HG03108 (cell line): ENCODE data around the gene SCFD1.
"Not testable (repeated sequence)": the region's sequence is repeated elsewhere in the genome, so short reads cannot be mapped to it uniquely, and the experiment has no call there.

Source experiments
- ATAC-seq: cut with Tn5 transposase; IDR thresholded peaks from one replicate; pipeline ENCODE4 v1.9.1; 2021; ENCODE audit warnings: moderate library complexity; ENCODE audit not compliant: unreplicated experiment

The SCFD1 gene

GRCh38 chr14:30658645-30659044 lies 36.5 kb downstream of the SCFD1 start:
- ATAC-seq, result no peak

DNA sequence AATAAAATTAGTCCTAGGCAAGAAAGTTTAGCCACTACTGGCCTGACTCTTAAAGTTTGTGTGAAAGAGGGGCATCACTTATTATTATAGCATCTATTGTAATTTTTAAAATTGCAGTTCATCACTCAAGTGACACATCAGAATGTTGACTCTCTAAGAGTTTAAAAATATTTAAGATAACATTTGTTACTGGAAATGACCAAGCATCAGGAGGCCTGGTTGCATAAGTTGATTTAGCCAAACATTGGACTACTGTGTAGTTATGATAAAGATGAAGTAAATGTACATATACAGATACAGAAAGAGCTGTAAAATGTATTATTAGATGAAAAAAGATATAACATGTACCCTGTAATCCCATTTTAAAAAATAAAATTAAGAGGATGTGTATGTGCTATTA lies 47.5 kb downstream of the SCFD1 start:
- ATAC-seq, result no peak

DNA sequence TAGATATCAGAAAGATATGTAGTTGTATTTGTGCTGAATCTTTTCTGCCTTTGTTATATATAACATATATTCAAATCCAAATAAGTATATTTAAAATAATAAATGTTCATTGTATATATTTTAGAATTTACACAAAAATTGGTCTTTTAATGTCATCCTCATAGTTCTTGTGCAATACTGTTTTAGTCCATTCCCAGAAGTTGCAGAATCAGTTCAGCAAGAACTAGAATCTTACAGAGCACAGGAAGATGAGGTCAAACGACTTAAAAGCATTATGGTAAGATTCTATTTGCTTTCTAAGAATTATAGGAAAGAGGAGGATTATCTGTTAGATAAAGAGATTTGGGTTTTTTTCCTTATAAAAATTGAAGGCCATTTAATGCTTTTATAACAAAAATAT lies 51.0 kb downstream of the SCFD1 start:
- ATAC-seq, result no peak

- no peak for ATAC-seq
Measured at GRCh38 chr14:30678926-30679431, 56.9 kb downstream of the SCFD1 start.

- ATAC-seq, result no peak
Measured at GRCh38 chr14:30680036-30680435, 57.9 kb downstream of the SCFD1 start.

DNA sequence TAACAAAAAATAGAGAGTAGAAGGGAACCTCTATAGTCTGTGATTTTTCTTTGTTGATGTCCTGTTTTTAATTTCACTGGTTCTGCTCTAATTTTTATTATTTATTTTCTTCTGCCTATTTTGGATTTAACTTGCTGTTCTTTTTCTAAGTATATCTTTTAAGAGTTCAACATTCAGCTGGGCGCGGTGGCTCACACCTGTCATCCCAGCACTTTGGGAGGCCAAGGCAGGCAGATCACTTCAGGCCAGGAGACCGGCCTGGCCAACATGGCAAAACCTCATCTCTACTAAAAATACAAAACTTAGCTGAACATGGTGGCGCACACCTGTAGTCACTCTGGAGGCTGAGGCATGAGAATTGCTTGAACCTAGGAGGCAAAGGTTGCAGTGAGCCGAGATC lies 58.7 kb downstream of the SCFD1 start:
- ATAC-seq, result not testable (repeated sequence)

GRCh38 chr14:30681752-30682355 lies 59.7 kb downstream of the SCFD1 start:
- ATAC-seq, result no peak

- not testable (repeated sequence) for ATAC-seq
Measured at GRCh38 chr14:30690487-30691355, 68.6 kb downstream of the SCFD1 start.

GRCh38 chr14:30691751-30692398 lies 69.8 kb downstream of the SCFD1 start:
- ATAC-seq, result no peak

DNA sequence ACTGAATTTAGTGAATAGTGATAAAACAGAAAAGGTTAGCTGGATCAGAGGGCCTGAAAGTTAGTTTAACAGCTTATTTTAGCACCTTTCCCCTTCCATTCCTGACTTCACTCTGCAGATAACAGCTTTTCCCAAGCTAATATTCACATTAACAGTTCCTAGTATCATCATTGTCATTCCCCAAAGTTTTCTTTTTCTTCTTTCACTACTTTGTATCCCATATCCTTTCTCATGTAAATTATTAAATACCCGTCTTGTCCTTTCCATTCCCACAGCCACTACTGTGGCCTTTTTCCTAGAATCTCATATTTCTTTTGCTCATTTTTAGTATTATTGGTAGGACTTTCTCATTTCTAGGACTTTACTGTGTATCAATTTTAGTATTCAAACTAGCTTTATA lies 70.5 kb downstream of the SCFD1 start:
- no peak for ATAC-seq

DNA sequence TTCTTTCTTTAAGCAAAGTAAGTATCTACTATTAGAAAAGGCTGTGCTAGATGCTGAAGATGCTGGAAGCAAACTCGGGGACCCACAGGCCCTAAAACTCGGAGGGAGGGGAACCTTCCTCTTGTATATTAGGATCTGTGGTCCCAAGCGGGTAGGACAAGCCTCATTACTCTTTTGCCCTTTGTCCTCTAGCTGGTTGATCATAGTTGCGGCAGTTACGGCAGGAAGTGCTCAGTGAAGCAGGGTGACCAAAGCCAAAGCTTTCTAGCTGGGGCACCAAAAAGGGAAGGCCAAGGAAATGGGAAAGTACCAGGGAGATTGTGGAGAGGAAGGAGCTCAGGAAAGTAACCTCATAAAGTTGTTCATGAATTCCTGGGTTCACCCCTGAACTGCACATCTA lies 76.3 kb downstream of the SCFD1 start:
- no peak for ATAC-seq

- ATAC-seq, result no peak
Measured at GRCh38 chr14:30706704-30707103, 84.6 kb downstream of the SCFD1 start.

GRCh38 chr14:30708157-30708556 lies 86.0 kb downstream of the SCFD1 start:
- no peak for ATAC-seq

- ATAC-seq, result no peak
Measured at GRCh38 chr14:30709201-30709600, 87.1 kb downstream of the SCFD1 start.

DNA sequence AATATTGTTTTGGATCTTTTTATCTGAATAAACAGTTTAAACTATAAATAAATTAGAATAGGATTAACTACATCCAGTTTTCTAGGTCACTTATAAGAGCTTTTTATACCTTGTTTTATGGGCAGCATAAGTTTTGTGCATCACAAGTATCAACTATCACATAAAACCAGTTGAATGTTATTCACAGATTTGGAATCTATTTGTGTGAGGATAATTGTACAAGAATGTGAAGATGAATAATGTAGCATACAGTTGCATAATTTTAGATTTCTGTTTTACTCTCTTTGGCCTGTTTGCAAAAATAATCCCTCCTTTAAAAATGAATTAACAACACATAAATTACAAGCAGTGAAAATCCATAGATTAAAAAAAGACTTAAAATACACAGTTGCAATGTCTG lies 88.8 kb downstream of the SCFD1 start:
- no peak for ATAC-seq

- ATAC-seq, result no peak
Measured at GRCh38 chr14:30719137-30719536, 97.0 kb downstream of the SCFD1 start.

GRCh38 chr14:30725763-30726162 lies 103.6 kb downstream of the SCFD1 start:
- no peak for ATAC-seq

GRCh38 chr14:30728471-30728870 lies 106.4 kb downstream of the SCFD1 start:
- ATAC-seq, result no peak

GRCh38 chr14:30737916-30738315 lies 115.8 kb downstream of the SCFD1 start:
- ATAC-seq, result no peak

- ATAC-seq, result no peak
Measured at GRCh38 chr14:30738978-30739377, 116.9 kb downstream of the SCFD1 start.

DNA sequence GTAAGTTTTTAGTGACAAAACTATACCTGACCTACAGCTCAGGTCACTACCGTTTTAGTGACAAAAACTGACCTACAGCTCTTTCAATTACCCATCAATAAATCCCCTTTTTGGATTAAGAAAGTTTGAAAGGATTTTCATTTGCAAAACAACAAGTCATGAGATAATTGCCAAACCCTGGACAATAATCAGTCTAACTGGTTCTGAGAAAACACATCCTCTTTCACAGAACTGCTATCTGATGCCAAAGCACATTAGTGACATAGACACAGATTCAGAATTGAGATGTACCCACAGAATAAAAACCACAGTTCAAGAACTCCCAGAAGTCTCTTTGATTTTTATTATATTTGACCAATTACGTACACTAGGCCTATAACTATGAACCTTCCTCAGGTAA lies 126.2 kb downstream of the SCFD1 start:
- no peak for ATAC-seq
